Spleen (tissue), 7 donors: ENCODE results near the gene EDEM1.

Experiments used
- CTCF ChIP-seq, 11 experiments: fragments of 200-600 bp in 7 of 11; fragments of 450-650 bp in 4 of 11; sonication (generic) in 4 of 11; IDR thresholded peaks in 8 of 11; conservative IDR thresholded peaks in 3 of 11; 1 replicate in 7 of 11; 2 replicates in 4 of 11; pipeline versions ENCODE4 v1.4.0 to v1.8.0; 2016 to 2021; ENCODE audit warnings: antibody characterized with exemption in 11 of 11, inconsistent platforms in 4 of 11, mild to moderate bottlenecking in 1 of 11
- POLR2A ChIP-seq, 3 donors: fragments of 450-650 bp; IDR thresholded peaks; one replicate each; pipeline ENCODE4 v1.5.1; 2017; ENCODE audit warnings: antibody characterized with exemption in 3 of 3, mild to moderate bottlenecking in 1 of 3
- POLR2AphosphoS5 ChIP-seq, 3 donors: sonication (generic); formaldehyde crosslinking; IDR thresholded peaks; one replicate each; pipeline ENCODE4 v1.5.1; 2017; ENCODE audit warnings: antibody characterized with exemption in 3 of 3
- donor health status: DM: no; HTN: no; CAD: no; lungs with moderate emphysema.
- donor health status: DM: no; HTN: no; CAD: no.
- donor health status: DM: no; HTN: no; CAD: no.

DNA sequence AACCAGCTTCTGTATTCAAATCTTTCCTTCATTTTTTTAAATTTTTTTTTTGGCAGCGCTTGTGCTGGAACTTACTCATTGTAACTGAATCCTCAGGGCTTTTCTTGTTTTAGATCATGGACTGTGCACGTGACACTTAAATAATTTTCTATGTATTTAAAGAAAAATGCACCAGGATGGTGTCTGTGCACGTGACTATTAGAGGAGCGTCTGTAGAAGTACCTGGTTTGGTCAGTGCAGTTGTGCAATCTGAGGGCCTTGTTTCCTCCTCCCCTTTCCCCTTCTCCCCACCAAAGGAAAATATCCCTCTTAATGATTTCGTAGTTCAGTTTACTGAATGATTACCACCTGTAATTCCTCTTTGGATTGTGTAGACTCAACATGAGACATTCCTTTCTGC, 31.3 kb downstream of the EDEM1 start:
- TF ChIP-seq CTCF (IDR thresholded peaks at IDR 0.05 in 8 of 11, conservative IDR thresholded peaks at IDR 0.05 in 3 of 11), result no peak
- no peak for TF ChIP-seq POLR2A (IDR thresholded peaks at IDR 0.05)
- no peak for TF ChIP-seq POLR2AphosphoS5 (IDR thresholded peaks at IDR 0.05)
